ENCODE results near the gene UBALD2.
A peak's percentile ranks its signal among the peaks of the same experiment; 100 is the strongest.

Gene UBALD2

GRCh38 chr17:76246080-76247066 lies 18.8 kb upstream of the UBALD2 start:
- DNase-seq (ENCODE audit: low read depth), result peak; percentile 92

DNA sequence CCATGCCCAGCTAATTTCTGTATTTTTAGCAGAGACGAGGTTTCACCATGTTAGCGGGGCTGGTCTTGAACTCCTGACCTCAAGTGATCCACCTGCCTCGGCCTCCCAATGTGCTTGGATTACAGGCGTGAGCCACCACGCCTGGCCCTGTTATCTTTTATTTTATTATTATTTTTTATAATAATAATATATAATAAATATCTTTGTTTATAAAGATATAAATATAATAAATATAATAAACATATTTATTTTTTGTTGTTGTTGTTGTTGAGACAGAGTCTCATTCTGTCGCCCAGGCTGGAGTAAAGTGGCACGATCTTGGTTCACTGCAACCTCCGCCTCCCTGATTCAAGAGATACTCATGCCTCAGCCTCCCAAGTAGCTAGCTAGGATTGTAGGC lies 17.8 kb upstream of the UBALD2 start:
- no peak for DNase-seq (ENCODE audit: low read depth)

GRCh38 chr17:76248013-76248782 lies 16.9 kb upstream of the UBALD2 start:
- DNase-seq (ENCODE audit: low read depth), result no peak

GRCh38 chr17:76250141-76250540 lies 15.0 kb upstream of the UBALD2 start:
- DNase-seq (ENCODE audit: low read depth), result no peak

DNA sequence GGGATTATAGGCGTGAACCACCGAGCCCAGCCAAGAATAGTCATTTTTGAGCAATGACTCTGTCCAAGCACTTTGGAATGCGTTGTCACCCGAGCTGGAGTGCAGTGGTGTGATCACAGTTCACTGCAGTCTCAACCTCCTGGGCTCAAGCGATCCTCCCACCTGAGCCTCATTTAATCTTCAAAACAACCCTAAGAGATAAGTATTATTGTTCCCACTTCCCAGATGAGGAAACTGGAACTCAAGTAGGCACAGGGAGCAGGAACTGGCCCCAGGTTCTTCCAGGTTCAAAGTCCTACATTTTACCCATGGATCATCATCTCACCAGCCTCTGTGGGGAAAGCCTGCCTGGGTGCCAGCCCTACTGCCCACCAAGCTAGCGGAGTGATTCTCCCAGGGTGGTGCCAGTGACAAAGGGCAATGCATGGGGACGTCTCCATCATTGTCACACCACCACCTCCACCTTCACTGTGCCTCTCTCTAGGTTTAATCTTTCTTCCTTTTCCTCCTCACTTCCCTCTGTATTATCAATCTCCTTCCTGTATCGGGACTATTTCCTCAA lies 13.6 kb upstream of the UBALD2 start:
- no peak for DNase-seq (ENCODE audit: low read depth)

- DNase-seq (ENCODE audit: low read depth), result peak; percentile 100
These were observed 12.9 kb upstream of the UBALD2 start for GRCh38 chr17:76252040-76252954.

DNA sequence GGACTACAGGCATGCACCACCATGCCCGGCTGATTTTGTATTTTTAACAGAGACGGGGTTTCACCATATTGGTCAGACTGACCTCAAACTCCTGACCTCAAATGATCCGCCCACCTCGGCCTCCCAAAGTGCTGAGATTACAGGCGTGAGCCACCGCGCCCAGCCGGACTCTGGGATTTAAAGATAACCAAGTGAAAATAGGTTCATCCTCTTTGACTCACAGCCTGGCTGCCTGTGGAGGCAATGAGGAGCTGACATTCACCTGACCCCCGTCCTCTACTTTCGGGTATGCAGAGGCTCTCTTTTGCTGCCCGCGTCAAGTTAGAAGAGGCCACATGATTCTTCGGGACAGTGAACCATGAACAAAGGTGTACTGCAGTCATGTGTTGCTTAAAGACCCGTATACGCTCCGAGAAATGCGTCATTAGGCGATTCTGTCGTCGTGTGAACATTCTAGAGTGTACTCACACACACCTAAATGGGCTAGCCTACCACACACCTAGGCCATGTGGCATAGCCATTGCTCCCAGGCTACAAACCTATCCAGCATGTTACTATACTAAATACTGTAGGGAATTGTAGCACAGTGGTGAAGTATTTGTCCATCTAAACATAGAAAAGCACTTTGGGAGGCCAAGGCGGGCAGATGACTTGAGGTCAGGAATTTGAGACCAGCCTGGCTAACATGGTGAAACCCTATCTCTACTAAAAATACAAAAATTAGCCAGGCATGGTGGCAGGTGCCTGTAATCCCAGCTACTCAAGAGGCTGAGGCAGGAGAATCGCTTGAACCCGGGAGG lies 12.0 kb upstream of the UBALD2 start:
- peak; percentile 60 for DNase-seq (ENCODE audit: low read depth)

GRCh38 chr17:76253841-76254240 lies 11.3 kb upstream of the UBALD2 start:
- no peak for DNase-seq (ENCODE audit: low read depth)

- no peak for DNase-seq (ENCODE audit: low read depth)
These were observed 10.9 kb upstream of the UBALD2 start for GRCh38 chr17:76254275-76254674.

- DNase-seq (ENCODE audit: low read depth), result no peak
These were observed 9.2 kb upstream of the UBALD2 start for GRCh38 chr17:76255801-76256429.

- peak; percentile 39 for DNase-seq (ENCODE audit: low read depth)
These were observed 8.6 kb upstream of the UBALD2 start for GRCh38 chr17:76256430-76257050.

- DNase-seq (ENCODE audit: low read depth), result no peak
These were observed 4.9 kb upstream of the UBALD2 start for GRCh38 chr17:76260220-76260619.

- no peak for DNase-seq (ENCODE audit: low read depth)
These were observed 4.5 kb upstream of the UBALD2 start for GRCh38 chr17:76260669-76261068.

DNA sequence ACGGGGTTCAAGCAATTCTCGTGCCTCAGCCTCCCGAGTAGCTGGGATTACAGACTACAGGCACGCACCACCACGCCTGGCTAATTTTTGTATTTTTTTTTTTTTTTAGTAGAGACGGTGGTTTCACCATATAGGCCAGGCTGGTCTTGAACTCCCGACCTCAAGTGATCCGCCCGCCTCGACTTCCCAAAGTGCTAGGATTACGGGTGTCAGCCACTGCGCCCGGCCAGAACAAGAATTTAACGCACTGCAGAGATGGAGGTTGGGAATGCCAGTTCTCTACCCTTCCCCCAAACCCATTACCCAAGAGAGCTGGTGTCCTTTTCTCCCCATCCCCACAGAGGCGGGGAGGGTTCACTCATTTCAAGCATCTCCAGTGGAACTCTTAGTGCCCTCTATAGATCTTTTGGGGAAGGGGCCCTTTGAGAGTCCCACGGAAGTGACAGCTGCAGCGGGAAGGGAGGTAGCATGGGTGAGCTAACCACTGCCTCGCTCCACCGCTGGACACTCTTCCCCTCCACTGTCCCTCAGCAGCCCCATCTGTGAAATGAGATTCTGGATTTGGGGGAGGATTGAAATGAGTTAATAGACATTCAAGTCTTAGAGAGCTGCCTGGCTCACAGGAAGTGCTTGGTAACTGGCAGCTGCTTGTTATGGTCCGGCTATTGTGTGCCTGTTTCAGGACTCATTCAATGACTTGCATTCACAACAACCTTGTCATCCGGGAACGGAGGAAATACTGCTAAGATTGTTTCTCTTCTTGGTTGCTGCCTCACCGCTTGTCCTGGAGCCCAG lies 3.5 kb upstream of the UBALD2 start:
- DNase-seq (ENCODE audit: low read depth), result no peak

DNA sequence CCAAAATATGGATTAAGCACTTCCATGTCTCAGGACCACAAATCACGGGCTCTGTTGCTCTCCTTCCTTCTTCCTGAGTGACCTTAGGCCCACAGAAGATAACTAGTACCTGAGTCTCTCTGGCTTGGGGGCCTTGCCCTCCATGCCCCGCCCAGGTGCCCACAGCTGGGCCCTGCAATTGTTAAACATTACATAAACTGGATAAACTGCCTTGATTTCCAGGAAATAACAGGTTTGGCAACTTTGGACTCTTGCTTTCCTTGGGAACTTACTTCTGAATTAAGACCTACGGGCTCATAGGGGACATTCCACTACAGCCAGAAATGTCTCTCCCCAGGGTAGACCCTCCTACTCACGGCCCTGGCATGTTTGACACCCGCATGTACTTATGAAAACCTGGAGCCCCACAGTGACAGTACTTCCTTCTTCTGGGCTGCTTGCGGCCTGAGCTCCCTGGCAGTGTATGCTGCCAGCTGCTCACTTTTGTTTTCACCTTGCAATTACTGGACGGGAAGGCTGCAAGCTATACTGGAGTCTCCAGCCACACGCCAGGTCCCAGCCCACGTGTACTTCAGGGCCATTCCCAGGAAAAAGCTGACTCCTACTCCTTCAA lies 2.3 kb upstream of the UBALD2 start:
- no peak for DNase-seq (ENCODE audit: low read depth)

GRCh38 chr17:76263896-76264295 lies 1.3 kb upstream of the UBALD2 start:
- DNase-seq (ENCODE audit: low read depth), result no peak

DNA sequence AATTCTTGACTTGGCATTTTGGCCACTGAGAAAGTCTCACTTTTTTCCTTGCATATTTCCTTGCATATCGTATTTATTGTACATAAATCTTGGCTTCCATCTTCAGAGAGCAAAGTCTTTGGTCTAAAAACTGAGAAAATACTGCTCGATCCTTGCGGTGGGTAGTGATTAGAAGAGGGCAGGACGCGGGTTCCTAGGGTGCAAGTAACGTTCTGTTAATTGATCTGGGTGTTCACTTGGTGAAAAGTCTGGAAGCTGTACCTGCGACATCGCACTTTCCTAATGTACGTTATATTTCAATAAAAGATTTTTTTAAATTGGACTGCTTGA lies 758 bp upstream of the UBALD2 start:
- no peak for DNase-seq (ENCODE audit: low read depth)

- DNase-seq (ENCODE audit: low read depth), result no peak
These were observed 586 bp downstream of the UBALD2 start for GRCh38 chr17:76265624-76266243.
